ENCODE results near the gene C2CD4A.

C2CD4A gene

DNA sequence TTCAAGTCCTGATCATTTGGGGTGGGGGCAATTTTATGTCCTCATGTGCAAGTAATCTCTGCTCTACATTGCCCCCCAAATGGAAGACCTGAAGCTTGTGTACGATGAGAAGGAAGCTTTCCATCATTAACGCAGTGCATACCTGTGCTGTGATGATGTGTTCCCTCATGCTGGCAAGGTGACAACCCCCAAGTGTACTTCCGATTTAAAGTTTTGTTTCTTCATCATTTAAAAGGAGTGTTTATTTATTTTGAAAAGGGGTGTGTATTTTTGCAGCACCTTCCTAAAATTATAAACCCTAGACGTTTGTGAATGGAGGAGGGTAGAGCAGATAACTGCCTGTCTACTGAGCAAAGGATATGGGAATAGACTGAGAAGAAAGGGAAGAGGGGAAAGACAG, 45.3 kb downstream of the C2CD4A start:
- Histone ChIP-seq H3K4me1 (peaks cover 0 to 29% (median 11%) of the 10 kb centered on the region in 4 donors), H3K9me3 (no peaks in the 10 kb centered on the region), H3K36me3 (no peaks in the 10 kb centered on the region), H3K4me3 (no peak overlapping the region), H3K27me3 (no peaks in the 10 kb centered on the region), H3K27ac (no peak overlapping the region)
- intact Hi-C loops (cut with DNase I; ENCODE audit: low total_unique reads): no loop called here
- no peak for DNase-seq
- TF ChIP-seq, protein P1, sequence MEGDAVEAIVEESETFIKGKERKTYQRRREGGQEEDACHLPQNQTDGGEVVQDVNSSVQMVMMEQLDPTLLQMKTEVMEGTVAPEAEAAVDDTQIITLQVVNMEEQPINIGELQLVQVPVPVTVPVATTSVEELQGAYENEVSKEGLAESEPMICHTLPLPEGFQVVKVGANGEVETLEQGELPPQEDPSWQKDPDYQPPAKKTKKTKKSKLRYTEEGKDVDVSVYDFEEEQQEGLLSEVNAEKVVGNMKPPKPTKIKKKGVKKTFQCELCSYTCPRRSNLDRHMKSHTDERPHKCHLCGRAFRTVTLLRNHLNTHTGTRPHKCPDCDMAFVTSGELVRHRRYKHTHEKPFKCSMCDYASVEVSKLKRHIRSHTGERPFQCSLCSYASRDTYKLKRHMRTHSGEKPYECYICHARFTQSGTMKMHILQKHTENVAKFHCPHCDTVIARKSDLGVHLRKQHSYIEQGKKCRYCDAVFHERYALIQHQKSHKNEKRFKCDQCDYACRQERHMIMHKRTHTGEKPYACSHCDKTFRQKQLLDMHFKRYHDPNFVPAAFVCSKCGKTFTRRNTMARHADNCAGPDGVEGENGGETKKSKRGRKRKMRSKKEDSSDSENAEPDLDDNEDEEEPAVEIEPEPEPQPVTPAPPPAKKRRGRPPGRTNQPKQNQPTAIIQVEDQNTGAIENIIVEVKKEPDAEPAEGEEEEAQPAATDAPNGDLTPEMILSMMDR (IDR thresholded peaks at IDR 0.05): no peak

GRCh38 chr15:62112616-62113593, 46.1 kb downstream of the C2CD4A start:
- Histone ChIP-seq H3K9me3 (no peaks in the 10 kb centered on the region), H3K4me1 (peaks cover 0 to 29% (median 11%) of the 10 kb centered on the region in 4 donors), H3K36me3 (no peaks in the 10 kb centered on the region), H3K27ac (no peak overlapping the region), H3K4me3 (no peak overlapping the region), H3K27me3 (no peaks in the 10 kb centered on the region)
- no peak for DNase-seq
- intact Hi-C loops (cut with DNase I; ENCODE audit: low total_unique reads): no loop called here
- TF ChIP-seq, protein P1 (IDR thresholded peaks at IDR 0.05): no peak

DNA sequence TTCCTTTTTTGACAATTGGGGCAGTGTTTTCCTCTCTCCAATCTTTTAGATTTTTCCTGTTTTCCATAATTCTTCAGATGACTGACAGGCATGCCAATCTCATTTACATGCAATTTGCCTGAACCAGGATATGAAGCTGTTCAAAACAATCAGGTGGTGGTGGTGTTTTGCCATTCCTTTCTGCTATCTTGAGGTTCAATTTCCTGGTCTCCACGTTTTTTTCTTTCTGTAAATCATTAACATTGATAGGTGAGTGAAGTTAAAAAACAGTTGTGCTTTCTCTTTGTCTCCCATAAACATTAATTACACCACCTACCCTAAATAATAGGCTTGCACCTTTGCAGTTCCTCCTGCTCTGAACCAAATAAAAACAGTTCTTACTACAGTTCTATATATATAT, 49.1 kb downstream of the C2CD4A start:
- Histone ChIP-seq H3K27ac (no peak overlapping the region), H3K27me3 (no peaks in the 10 kb centered on the region), H3K4me3 (no peak overlapping the region), H3K36me3 (no peaks in the 10 kb centered on the region), H3K4me1 (peaks cover 0 to 30% (median 4%) of the 10 kb centered on the region in 4 donors), H3K9me3 (no peaks in the 10 kb centered on the region)
- DNase-seq: no peak
- TF ChIP-seq, protein P1 (IDR thresholded peaks at IDR 0.05): no peak
- intact Hi-C loops (cut with DNase I; ENCODE audit: low total_unique reads): no loop called here

GRCh38 chr15:62118520-62119226, 51.9 kb downstream of the C2CD4A start:
- no peak for DNase-seq
- H3K9me3 ChIP-seq: no peaks in the 10 kb centered on the region
- H3K4me3 ChIP-seq: peak overlapping the region; percentile 2 to 7
- H3K4me1 ChIP-seq: peaks cover 0 to 16% (median 2%) of the 10 kb centered on the region in 4 donors
- H3K27me3 ChIP-seq: no peaks in the 10 kb centered on the region
- intact Hi-C loops (cut with DNase I; ENCODE audit: low total_unique reads): no loop called here
- TF ChIP-seq, protein P1 (IDR thresholded peaks at IDR 0.05): no peak
- no peaks in the 10 kb centered on the region for H3K36me3 ChIP-seq
- H3K27ac ChIP-seq: peak overlapping the region; percentile 25 to 57

DNA sequence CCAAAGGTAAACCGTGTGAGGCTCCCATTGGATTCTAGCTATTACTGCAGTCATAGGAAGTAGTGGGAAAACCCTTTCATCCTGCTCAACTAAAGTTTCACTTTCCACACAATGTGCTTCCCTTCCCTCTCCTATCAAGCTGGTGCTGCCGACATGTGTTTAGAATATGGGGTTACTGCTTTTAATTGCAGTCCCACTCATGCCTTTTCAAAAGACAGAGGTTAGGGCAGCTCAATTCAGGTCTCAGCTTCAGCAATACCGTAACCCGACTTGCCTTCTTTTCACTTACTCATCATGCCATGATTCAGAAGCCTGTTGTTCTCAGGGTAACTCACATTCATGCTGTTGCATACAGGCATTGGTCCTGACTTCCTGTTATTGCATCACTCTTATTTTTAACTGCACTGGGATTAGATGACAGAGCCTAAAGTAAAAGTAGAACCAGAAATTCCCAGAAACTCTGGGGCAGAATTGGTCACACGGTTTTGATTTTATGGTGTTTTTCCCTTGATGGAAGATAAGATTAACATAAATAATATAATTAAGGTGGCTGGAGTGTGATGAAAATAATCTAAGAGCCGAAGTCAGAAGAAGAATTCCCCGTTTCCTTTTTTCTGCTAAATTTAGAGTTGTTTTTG, 52.6 kb downstream of the C2CD4A start:
- H3K27me3 ChIP-seq: no peaks in the 10 kb centered on the region
- H3K27ac ChIP-seq: peak overlapping the region; percentile 25 to 57
- H3K4me3 ChIP-seq: peak overlapping the region; percentile 2 to 7
- no peaks in the 10 kb centered on the region for H3K36me3 ChIP-seq
- TF ChIP-seq, protein P1 (IDR thresholded peaks at IDR 0.05): no peak
- no peaks in the 10 kb centered on the region for H3K9me3 ChIP-seq
- H3K4me1 ChIP-seq: peaks cover 0 to 19% (median 1%) of the 10 kb centered on the region in 4 donors
- DNase-seq: no peak
- intact Hi-C loops (cut with DNase I; ENCODE audit: low total_unique reads): no loop called here
